NB4 (cell line): ENCODE data around the gene SEMA3E.

Experiments
- DNase-seq: peaks from one replicate; pipeline ENCODE4 v3.0.0; 2010; ENCODE audit warnings: low read depth
- H3K4me3 ChIP-seq: one replicate; pipeline ENCODE4 v1.5.1; 2011; ENCODE audit warnings: mild to moderate bottlenecking, low read depth, low read length, moderate library complexity
- CTCF ChIP-seq: IDR thresholded peaks from one replicate; pipeline ENCODE4 v1.5.1; 2012; ENCODE audit warnings: low read depth, low read length
- MAX ChIP-seq: IDR thresholded peaks from 2 replicates; pipeline ENCODE4 v1.6.1; 2011; ENCODE audit warnings: low read depth, low read length
- MYC ChIP-seq: IDR thresholded peaks from 2 replicates; pipeline ENCODE4 v1.6.1; 2011; ENCODE audit warnings: low read depth, low read length
- POLR2A ChIP-seq: IDR thresholded peaks from 2 replicates; pipeline ENCODE4 v1.6.1; 2011; ENCODE audit warnings: mild to moderate bottlenecking; ENCODE audit not compliant: insufficient read length; ENCODE audit errors: extremely low read depth

The SEMA3E gene

GRCh38 chr7:83338277-83338950 is 310.5 kb downstream of the SEMA3E start:
- no peak overlapping the region for H3K4me3 ChIP-seq
- DNase-seq: no peak
- TF ChIP-seq MAX (no peak), POLR2A (no peak), MYC (no peak), CTCF (no peak)

- DNase-seq: no peak
- no peak for TF ChIP-seq MAX
- no peak for TF ChIP-seq MYC
- no peak for TF ChIP-seq CTCF
- no peak for TF ChIP-seq POLR2A
- H3K4me3 ChIP-seq: no peak overlapping the region
Measured at GRCh38 chr7:83337050-83337449, 311.9 kb downstream of the SEMA3E start.

- TF ChIP-seq MAX: no peak
- TF ChIP-seq POLR2A: no peak
- no peak for TF ChIP-seq CTCF
- TF ChIP-seq MYC: no peak
- DNase-seq: no peak
- no peak overlapping the region for H3K4me3 ChIP-seq
Measured at GRCh38 chr7:83326223-83326622, 322.7 kb downstream of the SEMA3E start.

- no peak overlapping the region for H3K4me3 ChIP-seq
- no peak for TF ChIP-seq CTCF
- TF ChIP-seq POLR2A: no peak
- no peak for TF ChIP-seq MAX
- no peak for TF ChIP-seq MYC
Measured at GRCh38 chr7:83325083-83325482, 323.9 kb downstream of the SEMA3E start.

GRCh38 chr7:83324596-83324995 is 324.3 kb downstream of the SEMA3E start:
- no peak overlapping the region for H3K4me3 ChIP-seq
- DNase-seq: no peak
- TF ChIP-seq MYC (no peak), POLR2A (no peak), MAX (no peak), CTCF (no peak)

More at GRCh38 chr7:83325083-83325482, 323.9 kb downstream of the SEMA3E start:
- no peak for DNase-seq

GRCh38 chr7:83321011-83321410 is 327.9 kb downstream of the SEMA3E start:
- H3K4me3 ChIP-seq: no peak overlapping the region
- TF ChIP-seq POLR2A (no peak), MYC (no peak)
- no peak for DNase-seq
